ENCODE data around the gene SLC6A17.
A peak's percentile ranks its signal among the peaks of the same experiment; 100 is the strongest.

SLC6A17 gene

GRCh38 chr1:110196917-110197765 is 46.8 kb downstream of the SLC6A17 start:
- peak; percentile 99 for TF ChIP-seq CTCF (IDR thresholded peaks at IDR 0.05; ENCODE audit: low read depth, low read length)
- no peak for DNase-seq (ENCODE audit: extremely low read depth, low read depth)

- DNase-seq (ENCODE audit: extremely low read depth, low read depth): no peak
- TF ChIP-seq CTCF (IDR thresholded peaks at IDR 0.05; ENCODE audit: low read depth, low read length): no peak
Observed at GRCh38 chr1:110197905-110198629, 47.8 kb downstream of the SLC6A17 start.

GRCh38 chr1:110198746-110199145 is 48.5 kb downstream of the SLC6A17 start:
- DNase-seq (ENCODE audit: extremely low read depth, low read depth): no peak
- TF ChIP-seq CTCF (IDR thresholded peaks at IDR 0.05; ENCODE audit: low read depth, low read length): no peak

- DNase-seq (ENCODE audit: extremely low read depth, low read depth): no peak
- TF ChIP-seq CTCF (IDR thresholded peaks at IDR 0.05; ENCODE audit: low read depth, low read length): no peak
Observed at GRCh38 chr1:110200190-110200589, 49.9 kb downstream of the SLC6A17 start.

- DNase-seq (ENCODE audit: extremely low read depth, low read depth): no peak
- TF ChIP-seq CTCF (IDR thresholded peaks at IDR 0.05; ENCODE audit: low read depth, low read length): no peak
Observed at GRCh38 chr1:110200666-110201065, 50.4 kb downstream of the SLC6A17 start.

GRCh38 chr1:110201157-110201825 is 51.0 kb downstream of the SLC6A17 start:
- no peak for TF ChIP-seq CTCF (IDR thresholded peaks at IDR 0.05; ENCODE audit: low read depth, low read length)
- no peak for DNase-seq (ENCODE audit: extremely low read depth, low read depth)
